ENCODE data around the gene TNRC6C.
A peak's percentile ranks its signal among the peaks of the same experiment; 100 is the strongest.
"Not testable (repeated sequence)": the region's sequence is repeated elsewhere in the genome, so short reads cannot be mapped to it uniquely, and the experiment has no call there.

The TNRC6C gene

DNA sequence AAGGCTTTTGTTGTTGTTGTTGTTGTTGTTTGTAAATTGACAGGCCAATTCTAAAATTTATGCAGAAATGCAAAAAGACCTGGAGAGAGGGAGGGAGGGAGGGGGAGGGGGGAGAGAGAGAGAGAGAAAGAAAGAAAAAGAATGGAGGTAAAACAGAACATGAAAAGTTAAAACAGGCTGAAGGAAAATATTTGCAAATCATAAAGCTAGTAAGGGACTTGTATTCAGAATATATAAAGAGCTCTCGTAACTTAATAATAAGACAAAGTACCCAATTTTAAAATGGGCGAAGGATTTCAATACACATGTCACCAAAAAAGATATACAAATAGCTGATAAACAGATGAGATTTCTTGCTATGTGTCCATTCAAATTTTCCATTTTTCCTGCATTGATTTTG lies 15.4 kb downstream of the TNRC6C start:
- Histone ChIP-seq H3K36me3 (ENCODE audit: control insufficient read depth, insufficient read depth, low read length, severe bottlenecking) (no peaks in the 10 kb centered on the region), H3K4me3 (ENCODE audit: low read length) (no peak overlapping the region), H3K9ac (ENCODE audit: low read length) (no peak overlapping the region), H3K4me1 (ENCODE audit: control insufficient read depth, insufficient read depth, low read length) (no peaks in the 10 kb centered on the region), H3K9me3 (ENCODE audit: control insufficient read depth, low read length) (no peaks in the 10 kb centered on the region), H3K27me3 (replicated peaks; ENCODE audit: control insufficient read depth, insufficient read depth, low read length) (no peaks in the 10 kb centered on the region)
- no peak for DNase-seq (ENCODE audit: low read depth)

DNA sequence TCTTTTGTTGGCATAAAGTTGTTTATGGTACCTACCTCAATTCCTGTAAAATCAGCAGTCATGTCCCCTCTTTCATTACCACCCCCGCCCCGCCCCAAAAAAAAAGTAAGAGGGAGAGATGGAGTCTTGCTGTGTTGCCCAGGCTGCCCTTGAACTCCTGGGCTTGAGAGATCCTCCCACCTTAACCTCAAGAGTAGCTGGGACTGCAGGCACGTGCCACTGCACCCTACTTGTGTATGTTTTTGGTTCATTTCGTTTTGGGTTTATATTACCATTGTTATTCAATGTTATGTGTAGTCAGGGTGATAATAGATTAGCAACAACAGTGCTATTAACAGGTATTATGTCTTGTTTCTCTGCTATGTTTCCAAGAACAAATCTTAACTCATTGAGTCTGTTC lies 15.9 kb downstream of the TNRC6C start:
- H3K4me3 ChIP-seq (ENCODE audit: low read length): no peak overlapping the region
- no peak overlapping the region for H3K9ac ChIP-seq (ENCODE audit: low read length)
- H3K27me3 ChIP-seq (replicated peaks; ENCODE audit: control insufficient read depth, insufficient read depth, low read length): no peaks in the 10 kb centered on the region
- DNase-seq (ENCODE audit: low read depth): no peak
- H3K36me3 ChIP-seq (ENCODE audit: control insufficient read depth, insufficient read depth, low read length, severe bottlenecking): no peaks in the 10 kb centered on the region
- H3K9me3 ChIP-seq (ENCODE audit: control insufficient read depth, low read length): no peaks in the 10 kb centered on the region
- H3K4me1 ChIP-seq (ENCODE audit: control insufficient read depth, insufficient read depth, low read length): no peaks in the 10 kb centered on the region

DNA sequence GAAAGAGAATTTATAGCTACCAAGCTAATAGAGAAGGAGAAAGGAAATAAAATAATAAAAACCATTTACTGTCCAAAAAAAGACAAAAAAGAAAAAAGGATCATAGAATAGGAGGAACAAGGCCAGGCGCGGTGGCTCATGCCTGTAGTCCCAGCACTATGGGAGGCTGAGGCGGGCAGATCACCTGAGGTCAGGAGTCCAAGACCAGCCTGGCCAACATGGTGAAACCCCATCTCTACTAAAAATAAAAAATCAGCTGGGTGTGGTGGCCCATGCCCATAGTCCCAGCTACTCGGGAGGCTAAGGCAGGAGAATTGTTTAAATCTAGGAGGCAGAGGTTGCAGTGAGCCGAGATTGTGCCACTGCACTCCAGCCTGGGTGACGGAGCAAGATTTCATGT lies 23.9 kb downstream of the TNRC6C start:
- H3K9ac ChIP-seq (ENCODE audit: low read length); H3K4me3 ChIP-seq (ENCODE audit: low read length); DNase-seq (ENCODE audit: low read depth); H3K9me3 ChIP-seq (ENCODE audit: control insufficient read depth, low read length); H3K36me3 ChIP-seq (ENCODE audit: control insufficient read depth, insufficient read depth, low read length, severe bottlenecking); H3K27me3 ChIP-seq (replicated peaks; ENCODE audit: control insufficient read depth, insufficient read depth, low read length); H3K4me1 ChIP-seq (ENCODE audit: control insufficient read depth, insufficient read depth, low read length): not testable (repeated sequence)

DNA sequence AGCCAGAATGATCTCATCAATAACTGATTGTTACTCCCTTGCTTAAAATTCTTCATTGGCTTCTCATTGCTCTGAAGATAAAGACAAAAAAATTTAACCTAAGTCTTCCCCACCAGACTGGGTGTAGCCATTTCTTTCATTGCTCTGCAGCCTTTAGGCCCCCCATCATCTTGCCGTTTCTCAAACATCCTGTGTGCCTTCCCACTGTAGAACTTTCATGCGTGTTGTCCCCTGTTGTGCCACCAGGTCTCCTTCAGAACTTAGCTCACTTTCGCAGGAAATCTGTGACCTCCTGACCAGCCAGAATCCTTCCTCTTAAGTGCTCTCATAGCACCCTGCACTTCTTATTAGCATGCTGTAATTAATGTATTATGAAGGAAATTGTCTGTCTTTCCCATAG lies 31.8 kb downstream of the TNRC6C start:
- Histone ChIP-seq H3K4me1 (ENCODE audit: control insufficient read depth, insufficient read depth, low read length) (peaks cover 13% of the 10 kb centered on the region), H3K9ac (ENCODE audit: low read length) (no peak overlapping the region), H3K27me3 (replicated peaks; ENCODE audit: control insufficient read depth, insufficient read depth, low read length) (no peaks in the 10 kb centered on the region), H3K4me3 (ENCODE audit: low read length) (no peak overlapping the region), H3K36me3 (ENCODE audit: control insufficient read depth, insufficient read depth, low read length, severe bottlenecking) (no peaks in the 10 kb centered on the region), H3K9me3 (ENCODE audit: control insufficient read depth, low read length) (no peaks in the 10 kb centered on the region)
- DNase-seq (ENCODE audit: low read depth): no peak

DNA sequence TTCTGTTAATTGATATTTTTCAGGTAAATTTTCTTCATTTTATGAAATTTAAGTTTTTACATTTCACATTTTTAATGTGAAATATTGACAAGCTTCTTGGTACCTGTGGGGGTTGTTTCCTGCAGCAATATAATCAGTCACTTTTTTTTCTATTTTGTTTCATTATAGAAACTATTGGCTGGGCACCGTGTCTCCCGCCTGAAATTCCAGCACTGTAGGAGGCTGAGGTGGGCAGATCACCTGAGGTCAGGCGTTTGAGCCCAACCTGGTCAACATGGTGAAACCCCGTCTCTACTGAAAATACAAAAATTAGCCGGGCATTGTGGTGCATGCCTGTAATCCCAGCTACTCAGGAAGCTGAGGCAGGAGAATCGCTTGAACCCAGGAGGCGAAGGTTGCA lies 35.2 kb downstream of the TNRC6C start:
- not testable (repeated sequence) for H3K4me3 ChIP-seq (ENCODE audit: low read length); H3K9me3 ChIP-seq (ENCODE audit: control insufficient read depth, low read length); H3K36me3 ChIP-seq (ENCODE audit: control insufficient read depth, insufficient read depth, low read length, severe bottlenecking); H3K9ac ChIP-seq (ENCODE audit: low read length); DNase-seq (ENCODE audit: low read depth); H3K27me3 ChIP-seq (replicated peaks; ENCODE audit: control insufficient read depth, insufficient read depth, low read length)
- H3K4me1 ChIP-seq (ENCODE audit: control insufficient read depth, insufficient read depth, low read length): peaks cover 29% of the 10 kb centered on the region

DNA sequence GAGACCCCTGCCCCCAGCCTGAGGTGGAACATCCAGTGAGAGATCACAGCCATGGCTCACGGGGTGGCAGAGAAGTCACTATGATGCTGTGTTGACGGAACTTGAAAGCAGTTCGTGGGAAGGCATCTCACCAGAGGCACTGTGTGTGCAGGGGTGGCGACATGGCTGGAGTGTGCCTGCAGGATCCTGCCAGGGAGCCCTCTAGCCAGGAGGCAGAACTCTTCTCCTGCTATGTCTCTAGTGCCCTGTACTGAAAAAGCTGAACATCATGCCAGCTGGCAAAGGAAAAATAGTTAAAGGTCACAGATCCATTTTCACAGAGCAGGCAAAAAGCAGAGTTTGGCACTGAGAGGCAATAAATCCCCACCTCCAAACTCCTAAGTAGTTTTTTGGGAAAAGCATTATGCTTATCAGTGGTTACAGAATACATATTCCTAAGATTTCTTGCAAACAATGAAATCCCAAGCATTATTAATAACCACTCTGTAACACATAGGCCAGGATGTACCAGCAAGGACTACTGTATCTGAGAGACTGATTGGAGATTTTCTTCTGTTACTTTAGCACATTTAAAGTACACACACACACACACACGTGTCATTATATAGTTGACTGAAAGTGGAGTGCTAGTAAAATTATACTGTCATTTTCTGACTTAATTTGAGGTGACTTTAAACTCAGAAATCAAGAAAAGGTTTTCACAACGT lies 36.8 kb downstream of the TNRC6C start:
- no peak for DNase-seq (ENCODE audit: low read depth)
- no peaks in the 10 kb centered on the region for H3K27me3 ChIP-seq (replicated peaks; ENCODE audit: control insufficient read depth, insufficient read depth, low read length)
- peaks cover 39% of the 10 kb centered on the region for H3K4me1 ChIP-seq (ENCODE audit: control insufficient read depth, insufficient read depth, low read length)
- H3K36me3 ChIP-seq (ENCODE audit: control insufficient read depth, insufficient read depth, low read length, severe bottlenecking): no peaks in the 10 kb centered on the region
- H3K9ac ChIP-seq (ENCODE audit: low read length): no peak overlapping the region
- no peaks in the 10 kb centered on the region for H3K9me3 ChIP-seq (ENCODE audit: control insufficient read depth, low read length)
- H3K4me3 ChIP-seq (ENCODE audit: low read length): peak overlapping the region; percentile 6

DNA sequence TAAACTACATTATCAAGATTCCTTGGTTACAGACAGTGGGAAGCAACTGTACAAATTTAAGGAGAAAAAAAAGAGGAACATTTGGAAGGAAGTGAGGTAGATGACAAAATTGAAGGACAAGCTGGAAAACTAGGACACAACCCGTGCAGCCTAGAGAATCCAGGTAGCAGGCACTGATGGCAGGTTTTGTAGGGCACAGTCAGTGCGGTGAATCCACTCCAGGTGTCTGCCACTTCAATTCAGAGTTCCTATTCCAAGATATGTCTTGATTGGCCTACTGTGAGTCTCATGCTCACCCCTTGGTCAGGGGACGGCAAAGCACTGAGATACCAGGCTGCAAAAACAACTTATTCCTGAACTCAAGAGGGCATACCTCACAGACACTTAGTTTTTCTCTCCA lies 37.8 kb downstream of the TNRC6C start:
- H3K4me3 ChIP-seq (ENCODE audit: low read length): no peak overlapping the region

GRCh38 chr17:77999413-78000173 lies 41.1 kb downstream of the TNRC6C start:
- no peaks in the 10 kb centered on the region for H3K36me3 ChIP-seq (ENCODE audit: control insufficient read depth, insufficient read depth, low read length, severe bottlenecking)
- H3K9ac ChIP-seq (ENCODE audit: low read length): no peak overlapping the region
- H3K27me3 ChIP-seq (replicated peaks; ENCODE audit: control insufficient read depth, insufficient read depth, low read length): no peaks in the 10 kb centered on the region
- no peaks in the 10 kb centered on the region for H3K9me3 ChIP-seq (ENCODE audit: control insufficient read depth, low read length)
- H3K4me1 ChIP-seq (ENCODE audit: control insufficient read depth, insufficient read depth, low read length): peaks cover 40% of the 10 kb centered on the region
- peak; percentile 48 for DNase-seq (ENCODE audit: low read depth)
- H3K4me3 ChIP-seq (ENCODE audit: low read length): no peak overlapping the region

More for the DNA sequence above, 37.8 kb downstream of the TNRC6C start:
- no peak for DNase-seq (ENCODE audit: low read depth)
- Histone ChIP-seq H3K9me3 (ENCODE audit: control insufficient read depth, low read length) (no peaks in the 10 kb centered on the region), H3K27me3 (replicated peaks; ENCODE audit: control insufficient read depth, insufficient read depth, low read length) (no peaks in the 10 kb centered on the region), H3K9ac (ENCODE audit: low read length) (no peak overlapping the region), H3K36me3 (ENCODE audit: control insufficient read depth, insufficient read depth, low read length, severe bottlenecking) (no peaks in the 10 kb centered on the region), H3K4me1 (ENCODE audit: control insufficient read depth, insufficient read depth, low read length) (peaks cover 46% of the 10 kb centered on the region)

- H3K9me3 ChIP-seq (ENCODE audit: control insufficient read depth, low read length): no peaks in the 10 kb centered on the region
- H3K36me3 ChIP-seq (ENCODE audit: control insufficient read depth, insufficient read depth, low read length, severe bottlenecking): peaks cover 4% of the 10 kb centered on the region
- H3K9ac ChIP-seq (ENCODE audit: low read length): no peak overlapping the region
- peak; percentile 56 for DNase-seq (ENCODE audit: low read depth)
- no peak overlapping the region for H3K4me3 ChIP-seq (ENCODE audit: low read length)
- H3K4me1 ChIP-seq (ENCODE audit: control insufficient read depth, insufficient read depth, low read length): peaks cover 33% of the 10 kb centered on the region
- no peaks in the 10 kb centered on the region for H3K27me3 ChIP-seq (replicated peaks; ENCODE audit: control insufficient read depth, insufficient read depth, low read length)
These were observed 41.8 kb downstream of the TNRC6C start for GRCh38 chr17:78000341-78000740.

- no peaks in the 10 kb centered on the region for H3K27me3 ChIP-seq (replicated peaks; ENCODE audit: control insufficient read depth, insufficient read depth, low read length)
- peaks cover 24% of the 10 kb centered on the region for H3K4me1 ChIP-seq (ENCODE audit: control insufficient read depth, insufficient read depth, low read length)
- DNase-seq (ENCODE audit: low read depth): no peak
- no peak overlapping the region for H3K4me3 ChIP-seq (ENCODE audit: low read length)
- peaks cover 4% of the 10 kb centered on the region for H3K36me3 ChIP-seq (ENCODE audit: control insufficient read depth, insufficient read depth, low read length, severe bottlenecking)
- no peak overlapping the region for H3K9ac ChIP-seq (ENCODE audit: low read length)
- H3K9me3 ChIP-seq (ENCODE audit: control insufficient read depth, low read length): no peaks in the 10 kb centered on the region
These were observed 42.7 kb downstream of the TNRC6C start for GRCh38 chr17:78001182-78001581.

- Histone ChIP-seq H3K4me1 (ENCODE audit: control insufficient read depth, insufficient read depth, low read length) (peaks cover 20% of the 10 kb centered on the region), H3K36me3 (ENCODE audit: control insufficient read depth, insufficient read depth, low read length, severe bottlenecking) (peaks cover 4% of the 10 kb centered on the region), H3K9me3 (ENCODE audit: control insufficient read depth, low read length) (no peaks in the 10 kb centered on the region), H3K9ac (ENCODE audit: low read length) (no peak overlapping the region), H3K4me3 (ENCODE audit: low read length) (no peak overlapping the region), H3K27me3 (replicated peaks; ENCODE audit: control insufficient read depth, insufficient read depth, low read length) (no peaks in the 10 kb centered on the region)
- DNase-seq (ENCODE audit: low read depth): no peak
These were observed 43.1 kb downstream of the TNRC6C start for GRCh38 chr17:78001612-78002011.

Data from adipocyte (in vitro differentiated cells).